ENCODE results near the gene FGFR2.

DNA sequence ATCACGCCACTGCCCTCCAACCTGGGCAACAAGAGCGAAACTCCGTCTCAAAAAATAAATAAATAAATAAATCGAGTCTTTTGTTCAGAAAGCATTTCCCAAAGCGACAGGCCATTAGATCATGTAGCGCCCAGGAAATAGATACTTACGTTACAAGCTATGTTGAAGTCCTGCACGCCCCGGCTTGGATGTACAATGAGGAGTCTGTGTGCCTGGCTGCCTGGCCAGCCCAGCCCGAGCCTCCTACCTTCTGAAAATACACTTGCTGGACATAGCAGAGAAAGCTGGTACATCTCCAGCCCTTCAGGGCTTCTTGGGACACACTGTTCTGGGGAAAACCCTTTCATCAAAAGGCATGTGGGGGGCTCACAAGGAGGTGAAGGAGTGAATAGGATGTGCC lies 22.1 kb downstream of the FGFR2 start:
- TF ChIP-seq CTCF (IDR thresholded peaks at IDR 0.05; ENCODE audit: poor library complexity) (no peak), EZH2 (IDR thresholded peaks at IDR 0.05; ENCODE audit: borderline replicate concordance) (no peak), EZH2phosphoT487 (IDR thresholded peaks at IDR 0.05; ENCODE audit: low read depth, severe bottlenecking, unreplicated experiment) (no peak)
